Smooth muscle cell (in vitro differentiated cells): Measurements from ENCODE around the gene ZMIZ1. TPM values are rescaled to one million over a fixed set of nuclear protein-coding genes. Genes with fewer than 3 reads are reported as not detected.

Source experiments
- DNase-seq: peaks from one replicate; lab custom pipeline; 2025; ENCODE audit not compliant: unreplicated experiment; lab: John Stamatoyannopoulos, UW
- H2AFZ ChIP-seq: fragments of 200-600 bp; sonication (generic); 2 replicates; pipeline ENCODE4 v1.6.0; 2016; ENCODE audit warnings: antibody characterized with exemption, low read depth, mild to moderate bottlenecking
- H3F3A ChIP-seq: fragments of 200-600 bp; sonication (generic); 2 replicates; pipeline ENCODE4 v1.6.0; 2017; ENCODE audit warnings: antibody characterized with exemption, low read depth
- H3K27ac ChIP-seq: fragments of 200-600 bp; sonication (generic); 2 replicates; pipeline ENCODE4 v1.5.1; 2016; ENCODE audit warnings: low read depth, mild to moderate bottlenecking
- H3K27me3 ChIP-seq: fragments of 200-600 bp; sonication (generic); 2 replicates; pipeline ENCODE4 v1.6.1; 2016; ENCODE audit warnings: low read depth, mild to moderate bottlenecking
- H3K36me3 ChIP-seq: fragments of 200-600 bp; sonication (generic); 2 replicates; pipeline ENCODE4 v1.5.1; 2016; ENCODE audit warnings: low read depth
- H3K4me1 ChIP-seq: fragments of 200-600 bp; sonication (generic); 2 replicates; pipeline ENCODE4 v1.5.1; 2016; ENCODE audit warnings: low read depth
- H3K4me2 ChIP-seq: fragments of 200-600 bp; sonication (generic); 2 replicates; pipeline ENCODE4 v1.6.0; 2016; ENCODE audit warnings: mild to moderate bottlenecking
- H3K4me3 ChIP-seq: fragments of 200-600 bp; sonication (generic); 2 replicates; pipeline ENCODE4 v1.5.1; 2016; ENCODE audit warnings: mild to moderate bottlenecking
- H3K79me2 ChIP-seq: fragments of 200-600 bp; sonication (generic); 2 replicates; pipeline ENCODE4 v1.6.0; 2016; ENCODE audit warnings: low read depth, mild to moderate bottlenecking
- H3K9ac ChIP-seq: fragments of 200-600 bp; sonication (generic); 2 replicates; pipeline ENCODE4 v1.6.0; 2016; ENCODE audit warnings: low read depth
- H3K9me3 ChIP-seq: fragments of 200-600 bp; sonication (generic); replicated peaks from 2 replicates; pipeline ENCODE4 v1.5.1; 2016; ENCODE audit warnings: low read depth
- H4K20me1 ChIP-seq: fragments of 200-600 bp; sonication (generic); 2 replicates; pipeline ENCODE4 v1.6.0; 2016; ENCODE audit warnings: low read depth
- WGBS: methylation state at CpG from one replicate; pipeline ENCODE4 v1.1.7; 2016; ENCODE audit warnings: low lambda C conversion rate; 5-methylcytosine and 5-hydroxymethylcytosine counted together
- polyA plus RNA-seq: library from polyadenylated mRNA; unstranded; fragments of >200 nt; fragmentation: Nextera tagmentation; extraction: Ambion mirVana; gene quantifications from 2 replicates; pipeline ENCODE4 v1.2.1, GENCODE V29; 2016
- total RNA-seq: library from RNA; depleted of rRNA; stranded (reverse); fragments of >200 nt; gene quantifications from 2 replicates; pipeline ENCODE4 v1.2.3, GENCODE V29; 2014
- TF ChIP-seq, protein P1 (sequence below): fragments of 200-600 bp; sonication (generic); IDR thresholded peaks from 2 replicates; pipeline ENCODE4 v1.5.1; 2017; ENCODE audit warnings: borderline replicate concordance, mild to moderate bottlenecking, antibody characterized with exemption; ENCODE audit not compliant: insufficient read depth, poor library complexity, severe bottlenecking

The ZMIZ1 gene
- total and polyA plus RNA-seq, 2 experiments from 2014 or later, result 24.2 to 31.3 TPM

DNA sequence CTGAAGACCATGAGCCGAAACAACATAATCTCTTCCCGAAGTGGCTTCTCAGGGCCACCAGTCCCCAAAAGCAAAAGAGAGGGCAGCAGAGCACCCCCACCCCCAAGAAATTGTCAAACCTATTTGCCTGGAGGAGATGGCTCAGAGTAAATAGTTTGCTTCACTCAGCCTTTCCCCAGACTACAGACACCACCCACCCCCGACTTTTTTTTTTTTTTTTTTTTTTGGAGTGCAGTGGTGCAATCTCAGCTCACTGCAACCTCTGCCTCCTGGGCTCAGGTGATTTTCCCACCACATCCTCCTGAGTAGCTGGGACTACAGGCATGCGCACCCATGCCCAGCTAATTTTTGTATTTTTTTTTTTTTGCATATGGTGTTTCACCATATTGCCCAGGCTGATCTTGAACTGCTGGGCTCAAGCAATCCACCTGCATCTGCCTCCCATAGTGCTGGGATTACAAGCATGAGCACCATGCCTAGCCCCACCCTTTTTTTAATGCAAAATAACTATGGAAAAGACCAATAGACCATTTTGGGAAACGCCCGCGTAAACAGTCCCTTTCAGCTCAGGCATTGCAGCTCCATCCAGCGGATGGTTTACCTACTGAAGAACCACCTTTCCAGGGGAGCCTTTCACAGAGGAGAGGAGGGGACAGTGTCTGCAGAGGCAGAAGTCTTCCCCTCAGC is 9.7 kb downstream of the ZMIZ1 start:
- H3K36me3 ChIP-seq, result no peaks in the 10 kb centered on the region
- H3K4me1 ChIP-seq, result peaks cover 38% of the 10 kb centered on the region
- peaks cover 98% of the 10 kb centered on the region for H4K20me1 ChIP-seq
- peaks cover 93% of the 10 kb centered on the region for H3K79me2 ChIP-seq
- H3K9ac ChIP-seq, result no peak overlapping the region
- no peaks in the 10 kb centered on the region for H3K27me3 ChIP-seq
- peak overlapping the region; percentile 80 for H3K4me2 ChIP-seq
- TF ChIP-seq, protein P1, sequence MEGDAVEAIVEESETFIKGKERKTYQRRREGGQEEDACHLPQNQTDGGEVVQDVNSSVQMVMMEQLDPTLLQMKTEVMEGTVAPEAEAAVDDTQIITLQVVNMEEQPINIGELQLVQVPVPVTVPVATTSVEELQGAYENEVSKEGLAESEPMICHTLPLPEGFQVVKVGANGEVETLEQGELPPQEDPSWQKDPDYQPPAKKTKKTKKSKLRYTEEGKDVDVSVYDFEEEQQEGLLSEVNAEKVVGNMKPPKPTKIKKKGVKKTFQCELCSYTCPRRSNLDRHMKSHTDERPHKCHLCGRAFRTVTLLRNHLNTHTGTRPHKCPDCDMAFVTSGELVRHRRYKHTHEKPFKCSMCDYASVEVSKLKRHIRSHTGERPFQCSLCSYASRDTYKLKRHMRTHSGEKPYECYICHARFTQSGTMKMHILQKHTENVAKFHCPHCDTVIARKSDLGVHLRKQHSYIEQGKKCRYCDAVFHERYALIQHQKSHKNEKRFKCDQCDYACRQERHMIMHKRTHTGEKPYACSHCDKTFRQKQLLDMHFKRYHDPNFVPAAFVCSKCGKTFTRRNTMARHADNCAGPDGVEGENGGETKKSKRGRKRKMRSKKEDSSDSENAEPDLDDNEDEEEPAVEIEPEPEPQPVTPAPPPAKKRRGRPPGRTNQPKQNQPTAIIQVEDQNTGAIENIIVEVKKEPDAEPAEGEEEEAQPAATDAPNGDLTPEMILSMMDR, result no peak
- H3K4me3 ChIP-seq, result no peak overlapping the region
- no peak for DNase-seq
- no peak overlapping the region for H2AFZ ChIP-seq
- H3F3A ChIP-seq, result peaks cover 10% of the 10 kb centered on the region
- 86% methylated on average over 8 of the region's 8 CpGs for WGBS
- peak overlapping the region; percentile 99 for H3K27ac ChIP-seq
- no peaks in the 10 kb centered on the region for H3K9me3 ChIP-seq

DNA sequence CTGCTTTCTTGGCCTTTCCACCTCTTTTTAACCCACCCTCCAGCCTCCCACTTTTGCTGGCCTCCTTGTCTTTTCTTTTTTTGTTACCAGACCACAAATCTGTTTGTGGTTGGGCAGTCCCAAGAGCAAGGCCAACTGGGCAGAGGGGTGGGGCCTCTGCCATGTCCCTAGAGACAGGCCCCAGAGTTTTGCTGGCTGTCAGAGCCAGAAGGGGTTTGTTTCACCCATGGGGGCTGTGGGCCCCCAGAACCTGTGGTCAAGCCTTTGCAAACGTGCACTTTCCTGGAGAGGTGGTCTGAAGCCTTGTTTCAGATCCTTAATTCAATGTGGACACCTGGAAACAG is 10.3 kb downstream of the ZMIZ1 start:
- Histone ChIP-seq H3K79me2 (peaks cover 93% of the 10 kb centered on the region), H3K4me3 (no peak overlapping the region), H3K4me2 (peak overlapping the region; percentile 80), H3F3A (peaks cover 11% of the 10 kb centered on the region), H4K20me1 (peaks cover 98% of the 10 kb centered on the region), H3K9ac (no peak overlapping the region), H3K27ac (peak overlapping the region; percentile 99), H3K27me3 (no peaks in the 10 kb centered on the region), H3K36me3 (no peaks in the 10 kb centered on the region), H3K4me1 (peaks cover 42% of the 10 kb centered on the region), H2AFZ (no peak overlapping the region), H3K9me3 (no peaks in the 10 kb centered on the region)
- 86% methylated on average over 1 of the region's 1 CpG for WGBS
- no peak for DNase-seq
- TF ChIP-seq, protein P1, result no peak

DNA sequence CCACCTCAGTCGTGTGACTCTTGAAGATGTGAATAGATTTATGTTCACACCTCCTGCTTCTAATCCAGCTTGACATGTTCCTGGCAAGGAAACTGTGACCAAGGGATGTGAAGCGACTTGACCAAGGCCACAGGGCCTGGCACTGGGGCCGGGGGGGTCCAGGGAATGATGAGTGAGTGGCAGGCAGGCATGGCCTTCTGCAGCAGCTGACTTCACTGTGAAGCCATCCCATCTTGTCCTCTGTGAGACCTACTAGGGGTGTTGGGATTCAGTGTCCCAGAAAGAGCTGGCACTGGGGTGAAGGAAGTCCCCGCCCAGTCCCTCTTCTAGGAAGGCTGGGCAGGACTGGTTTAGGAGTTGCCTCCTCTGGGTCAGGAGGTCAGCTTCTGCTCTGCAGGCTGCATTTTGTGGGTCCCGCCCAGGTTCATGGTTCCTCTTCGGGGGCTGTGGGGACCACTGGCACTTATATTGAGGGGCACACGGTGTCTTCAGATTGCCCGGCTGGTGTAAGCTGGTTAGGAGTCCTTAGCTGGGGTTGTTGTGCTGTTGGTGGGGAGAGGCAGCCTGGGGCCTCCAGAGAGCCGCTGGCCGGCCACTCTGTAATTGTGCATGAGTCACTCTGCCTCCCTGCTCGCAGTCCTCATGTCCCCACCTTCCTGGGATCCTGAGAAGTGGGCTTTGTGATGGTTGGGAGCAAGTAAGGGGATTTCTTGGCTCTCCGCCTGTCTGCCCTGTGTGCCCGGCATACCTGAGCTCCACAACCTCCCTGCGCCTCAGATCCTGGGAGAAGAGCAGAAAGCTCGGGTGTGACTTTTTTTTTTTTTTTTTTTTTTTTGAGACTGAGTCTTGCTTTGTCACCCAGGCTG is 11.0 kb downstream of the ZMIZ1 start:
- Histone ChIP-seq H3K9ac (peak overlapping the region; percentile 46), H4K20me1 (peaks cover 98% of the 10 kb centered on the region), H3K36me3 (no peaks in the 10 kb centered on the region), H3F3A (peaks cover 11% of the 10 kb centered on the region), H3K79me2 (peaks cover 93% of the 10 kb centered on the region), H3K4me2 (peak overlapping the region; percentile 80), H3K4me3 (no peak overlapping the region), H3K4me1 (peaks cover 40% of the 10 kb centered on the region), H2AFZ (no peak overlapping the region), H3K9me3 (no peaks in the 10 kb centered on the region), H3K27me3 (no peaks in the 10 kb centered on the region), H3K27ac (peak overlapping the region; percentile 99)
- WGBS, result 44% methylated on average over 15 of the region's 15 CpGs
- DNase-seq, result no peak
- TF ChIP-seq, protein P1, result no peak
